Fibroblast of peridontal ligament (primary cell): ENCODE data around the gene ZNF568.

Experiments
- DNase-seq: peaks from one replicate; pipeline ENCODE4 v3.0.0-alpha.2; 2010; ENCODE audit errors: extremely low read depth

ZNF568 gene

DNA sequence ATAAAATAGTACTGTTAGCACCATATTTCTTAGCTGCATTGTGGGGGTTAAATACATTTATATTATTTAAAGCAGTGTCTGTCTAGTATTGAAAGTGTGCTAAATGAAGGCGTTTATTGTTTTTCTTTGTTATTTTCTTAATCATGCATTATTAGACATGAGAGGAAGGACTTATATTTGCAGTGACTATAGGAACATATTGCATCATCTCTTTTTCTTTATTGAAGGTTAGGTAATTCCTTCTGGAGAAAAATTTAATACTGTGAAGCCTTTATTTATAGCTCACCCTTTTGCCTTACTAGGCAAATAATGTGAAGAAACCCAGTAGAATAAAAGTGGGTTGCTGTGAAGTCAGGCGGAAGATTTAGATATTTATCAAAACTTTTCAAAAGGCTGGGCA, 83.2 kb downstream of the ZNF568 start:
- no peak for DNase-seq

DNA sequence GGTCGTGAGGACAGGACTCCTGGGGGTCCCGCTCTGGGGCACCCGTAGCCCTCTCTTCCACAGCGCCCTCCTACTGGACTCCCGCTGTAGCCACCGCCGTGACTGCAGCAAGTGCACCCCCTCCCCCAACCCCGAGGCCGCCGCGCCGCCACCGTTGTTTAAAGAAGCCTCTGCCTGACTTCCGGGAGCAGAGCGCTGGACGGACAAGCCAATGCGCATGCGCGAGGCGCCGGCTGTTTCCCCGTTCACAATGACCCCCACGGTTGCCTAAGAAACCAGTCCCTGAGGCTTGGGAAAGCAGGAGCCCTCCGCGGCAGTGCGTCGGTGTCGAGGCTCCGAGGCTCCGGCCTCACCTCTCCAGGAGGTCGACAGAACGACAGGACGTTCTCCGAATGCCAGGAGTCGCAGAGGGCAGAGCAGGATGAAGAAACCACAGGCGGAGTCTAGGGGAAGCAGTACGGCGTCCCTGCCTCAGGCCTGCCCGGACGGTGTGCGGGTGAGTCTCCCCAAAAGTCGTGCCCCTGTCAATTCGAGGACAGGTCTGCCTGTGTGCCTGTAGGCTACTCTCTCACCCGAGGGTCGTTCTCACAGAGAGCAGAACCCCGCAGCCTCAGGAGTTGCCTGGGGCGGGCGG, 91.6 kb downstream of the ZNF568 start:
- peak; percentile 58 for DNase-seq

DNA sequence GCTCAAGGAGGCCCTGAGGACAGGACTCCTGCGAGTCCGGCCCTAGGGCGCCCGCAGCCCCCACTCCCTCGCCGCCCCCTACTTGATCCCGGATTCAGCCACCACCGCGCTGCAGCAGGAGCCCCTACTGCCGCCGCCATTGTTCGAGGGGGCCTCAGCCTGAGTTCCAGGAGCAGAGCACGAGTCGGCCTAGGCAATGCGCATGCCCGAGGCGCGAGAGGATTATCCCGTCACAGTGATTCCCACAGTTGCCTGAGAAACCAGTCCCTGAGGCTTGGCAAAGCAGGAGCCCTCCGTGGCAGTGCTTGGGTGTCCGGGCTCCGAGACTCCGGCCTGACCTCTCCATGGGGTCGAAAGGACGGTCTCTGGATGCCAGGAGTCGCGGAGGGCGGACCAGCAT, 93.7 kb downstream of the ZNF568 start:
- DNase-seq = no peak

DNA sequence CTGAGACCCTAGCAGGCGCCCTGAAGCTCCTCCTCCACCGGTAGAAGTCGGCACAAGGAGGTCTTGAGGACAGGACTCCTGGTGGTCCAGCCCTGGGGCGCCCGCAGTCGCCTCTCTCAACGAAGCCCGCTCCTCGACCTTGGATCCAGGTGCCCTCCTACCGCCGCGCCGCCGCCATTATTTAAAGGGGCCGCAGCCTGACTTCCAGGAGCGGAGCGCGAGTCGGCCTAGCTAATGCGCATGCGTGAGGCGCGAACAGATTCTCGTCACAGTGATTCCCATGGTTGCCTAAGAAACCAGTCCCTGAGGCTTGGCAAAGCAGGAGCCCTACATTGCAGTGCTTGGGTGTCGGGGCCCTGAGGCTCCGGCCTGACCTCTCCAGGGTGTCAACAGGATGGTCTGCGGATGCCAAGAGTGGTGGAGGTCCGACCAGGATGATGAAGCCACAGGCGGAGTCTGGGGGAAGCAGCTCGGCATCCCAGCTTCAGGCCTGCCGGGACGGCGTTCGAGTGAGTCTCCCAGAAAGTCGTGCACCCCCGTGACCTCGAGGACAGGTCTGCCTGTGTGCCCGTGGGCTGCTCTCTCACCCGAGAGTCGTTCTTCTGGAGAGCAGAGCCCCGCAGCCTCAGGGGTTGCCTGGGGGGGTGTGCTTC, 96.1 kb downstream of the ZNF568 start:
- DNase-seq = no peak

DNA sequence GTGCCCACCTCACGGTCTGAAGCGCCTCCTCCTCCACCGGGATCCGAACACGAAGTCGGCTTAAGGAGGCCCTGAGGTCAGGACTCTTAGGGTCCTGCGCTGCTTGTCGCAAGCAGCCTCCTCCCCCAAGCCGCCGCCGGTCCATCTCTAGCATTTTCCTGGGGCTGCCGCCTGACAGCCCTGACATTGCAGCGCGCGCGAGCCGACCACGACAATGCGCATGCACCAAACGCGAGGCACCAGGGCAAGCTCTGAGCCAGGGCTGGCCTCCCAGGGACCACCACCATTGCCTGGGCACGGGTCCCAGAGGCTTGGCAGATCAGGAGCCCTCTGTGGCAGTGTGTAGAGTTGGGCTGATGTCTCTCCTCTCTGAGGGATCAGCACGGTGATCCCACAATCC, 98.3 kb downstream of the ZNF568 start:
- no peak for DNase-seq

DNA sequence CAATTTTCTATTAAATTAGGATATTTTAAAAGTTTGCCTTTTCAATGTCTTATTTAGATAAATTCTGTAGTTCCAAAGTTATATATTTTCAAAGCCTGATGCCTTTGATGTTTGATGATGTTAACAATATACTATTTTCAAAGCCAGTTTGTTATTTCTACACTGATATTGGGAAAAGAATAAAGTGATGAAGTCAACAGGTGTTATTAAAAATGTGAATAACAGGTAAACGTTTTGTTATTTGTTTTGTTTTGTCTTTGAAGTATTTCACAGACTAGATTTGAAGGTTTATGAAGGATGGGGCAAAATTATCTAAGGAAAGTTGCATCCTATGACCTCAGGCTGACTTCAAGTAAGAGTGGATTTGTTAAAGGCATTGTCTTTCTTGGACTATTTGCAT, 129.0 kb downstream of the ZNF568 start:
- DNase-seq = no peak
